ENCODE results near the gene FBXW8.

- TF ChIP-seq POLR2A (IDR thresholded peaks at IDR 0.05) (no peak), CTCF (IDR thresholded peaks at IDR 0.05) (no peak), EP300 (IDR thresholded peaks at IDR 0.05) (no peak)
Observed at GRCh38 chr12:116933091-116933490, 22.3 kb downstream of the FBXW8 start.
